ENCODE measurements around the gene SPACA6. TPM values are rescaled to one million over a fixed set of nuclear protein-coding genes. Genes with fewer than 3 reads are reported as not detected.

SPACA6 gene
- total RNA-seq, 1 experiment from 2014 or later = 18.9 TPM

DNA sequence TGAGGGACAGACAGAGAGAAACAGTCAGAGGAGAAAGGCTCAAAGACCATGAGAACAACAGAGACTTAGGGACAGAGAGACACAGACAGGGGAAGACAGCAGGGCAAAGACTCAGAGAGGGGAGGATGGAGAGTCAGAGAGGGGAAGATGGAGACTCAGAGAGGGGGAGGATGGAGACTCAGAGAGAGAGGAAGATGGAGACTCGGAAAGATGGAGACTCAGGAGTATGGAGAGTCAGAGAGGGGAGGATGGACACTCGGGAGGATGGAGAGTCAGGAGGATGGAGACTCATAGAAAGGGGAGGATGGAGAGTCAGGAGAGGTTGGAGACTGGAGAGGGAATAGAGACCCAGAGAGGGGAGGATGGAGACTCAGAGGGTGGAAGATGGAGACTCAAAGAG is 689 bp downstream of the SPACA6 start:
- H3K27ac Mint-ChIP-seq = peak overlapping the region in 1 of 3 experiments; percentile 29; a peak in 1 of 7 replicates
- H2BK20ac ChIP-seq (ENCODE audit: low read depth, low read length, poor library complexity, severe bottlenecking) = no peak overlapping the region
- H2BK12ac ChIP-seq (ENCODE audit: insufficient read length, low read depth, low read length) = no peak overlapping the region
- no peaks in the 10 kb centered on the region for H3K9me3 ChIP-seq (ENCODE audit: control insufficient read depth, low read depth, low read length)
- no peak overlapping the region for H3T11ph ChIP-seq (ENCODE audit: low read length)
- H3K23ac ChIP-seq (ENCODE audit: insufficient read length, low read depth, low read length) = no peak overlapping the region
- no peak overlapping the region for H4K8ac ChIP-seq (replicated peaks; ENCODE audit: insufficient read length, low read depth, low read length)
- WGBS (ENCODE audit: extremely low coverage, insufficient read length, low lambda C conversion rate) = no CpG with 5 or more reads among the region's 2 CpGs
- H2AK5ac ChIP-seq (ENCODE audit: insufficient read length, low read length) = no peak overlapping the region
- no peak overlapping the region for H3K56ac ChIP-seq (ENCODE audit: insufficient read length, low read depth, low read length)
- no peak overlapping the region for H3K18ac ChIP-seq (ENCODE audit: insufficient read length, low read depth, low read length)
- no peak overlapping the region for H3K27ac ChIP-seq (ENCODE audit: insufficient read length, low read depth, low read length)
- H2BK120ac ChIP-seq (ENCODE audit: low read depth, low read length, poor library complexity, severe bottlenecking) = no peak overlapping the region
- no peaks in the 10 kb centered on the region; a peak in 1 of 5 replicates for H3K9me3 Mint-ChIP-seq
- no peak overlapping the region for H4K5ac ChIP-seq (ENCODE audit: insufficient read length, low read depth, low read length)
- no peak overlapping the region for H2BK15ac ChIP-seq (ENCODE audit: low read depth, low read length)
- peaks cover 17% of the 10 kb centered on the region for H3K23me2 ChIP-seq (ENCODE audit: insufficient read length, low read depth, low read length, poor library complexity, severe bottlenecking)
- H3K4me1 ChIP-seq (ENCODE audit: insufficient read depth, low read length) = no peaks in the 10 kb centered on the region
- H3K27me3 ChIP-seq (ENCODE audit: insufficient read depth, low read length) = no peaks in the 10 kb centered on the region
- no peak overlapping the region for H3K9ac ChIP-seq (ENCODE audit: extremely low read depth, insufficient read length, low read length)
- no peaks in the 10 kb centered on the region for H3K27me3 Mint-ChIP-seq (ENCODE audit: low read depth)
- peaks cover 18 to 21% of the 10 kb centered on the region in 2 experiments for H3K4me1 Mint-ChIP-seq
- peaks cover 7 to 59% (median 37%) of the 10 kb centered on the region in 3 experiments; a peak in 6 of 7 replicates for H3K36me3 Mint-ChIP-seq (ENCODE audit: insufficient read depth in 1 of 3, low read depth in 3 of 3)
- no peak overlapping the region for H3K14ac ChIP-seq (ENCODE audit: insufficient read depth, low read length)
- peak overlapping the region in 1 of 2 experiments; percentile 6; a peak in 1 of 5 replicates for H3K4me3 Mint-ChIP-seq
- no peak overlapping the region for H2BK5ac ChIP-seq (ENCODE audit: insufficient read length, low read length)
- H4K91ac ChIP-seq (ENCODE audit: insufficient read length, low read depth, low read length) = no peak overlapping the region
- no peak overlapping the region for H3K4ac ChIP-seq (ENCODE audit: low read depth, low read length)
- no peaks in the 10 kb centered on the region for H4K20me1 ChIP-seq (ENCODE audit: control insufficient read depth, insufficient read depth, insufficient read length)
- no peak overlapping the region for H2AFZ ChIP-seq (ENCODE audit: low read length)
- H3K4me2 ChIP-seq (ENCODE audit: insufficient read depth, insufficient read length, low read length) = no peak overlapping the region
- no peak for DNase-seq
- TF ChIP-seq, protein P1, sequence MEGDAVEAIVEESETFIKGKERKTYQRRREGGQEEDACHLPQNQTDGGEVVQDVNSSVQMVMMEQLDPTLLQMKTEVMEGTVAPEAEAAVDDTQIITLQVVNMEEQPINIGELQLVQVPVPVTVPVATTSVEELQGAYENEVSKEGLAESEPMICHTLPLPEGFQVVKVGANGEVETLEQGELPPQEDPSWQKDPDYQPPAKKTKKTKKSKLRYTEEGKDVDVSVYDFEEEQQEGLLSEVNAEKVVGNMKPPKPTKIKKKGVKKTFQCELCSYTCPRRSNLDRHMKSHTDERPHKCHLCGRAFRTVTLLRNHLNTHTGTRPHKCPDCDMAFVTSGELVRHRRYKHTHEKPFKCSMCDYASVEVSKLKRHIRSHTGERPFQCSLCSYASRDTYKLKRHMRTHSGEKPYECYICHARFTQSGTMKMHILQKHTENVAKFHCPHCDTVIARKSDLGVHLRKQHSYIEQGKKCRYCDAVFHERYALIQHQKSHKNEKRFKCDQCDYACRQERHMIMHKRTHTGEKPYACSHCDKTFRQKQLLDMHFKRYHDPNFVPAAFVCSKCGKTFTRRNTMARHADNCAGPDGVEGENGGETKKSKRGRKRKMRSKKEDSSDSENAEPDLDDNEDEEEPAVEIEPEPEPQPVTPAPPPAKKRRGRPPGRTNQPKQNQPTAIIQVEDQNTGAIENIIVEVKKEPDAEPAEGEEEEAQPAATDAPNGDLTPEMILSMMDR (conservative IDR thresholded peaks at IDR 0.05) = no peak
- no peaks in the 10 kb centered on the region; the same call in 1 of the 2 replicates for H3K79me2 ChIP-seq (ENCODE audit: insufficient read depth, low read length)
- H3K79me1 ChIP-seq (ENCODE audit: insufficient read depth, low read depth, low read length, poor library complexity, severe bottlenecking) = no peaks in the 10 kb centered on the region
